Measurements from ENCODE around the gene AGAP3.

- no peak for TF ChIP-seq CTCF (conservative IDR thresholded peaks at IDR 0.05 in 1 of 2, IDR thresholded peaks at IDR 0.05 in 1 of 2; ENCODE audit: low read depth in 1 of 2, low read length in 2 of 2)
- TF ChIP-seq EZH2 (IDR thresholded peaks at IDR 0.05; ENCODE audit: low read length, missing control alignments): no peak
Measured at GRCh38 chr7:151056666-151057505, 29.4 kb upstream of the AGAP3 start.

Data from fibroblast of lung (primary cell).